Stimulated activated CD4-positive, alpha-beta T cell treated with anti-CD3 and anti-CD28 coated beads, TNF-alpha, amount 100 ng/mL, for 1 hour (primary cell): ENCODE measurements around the gene PPM1F.
A peak's percentile ranks its signal among the peaks of the same experiment; 100 is the strongest.

ENCODE experiments used
- DNase-seq, 3 donors: peaks; one replicate each; pipeline ENCODE4 v3.0.0-alpha.2; 2020; ENCODE audit warnings: low read depth in 3 of 3, low spot score in 1 of 3

PPM1F gene

GRCh38 chr22:21975854-21976345 is 23.3 kb upstream of the PPM1F start:
- DNase-seq, result no peak

GRCh38 chr22:21975273-21975672 is 22.6 kb upstream of the PPM1F start:
- no peak for DNase-seq

GRCh38 chr22:21974058-21974649 is 21.5 kb upstream of the PPM1F start:
- DNase-seq, result no peak

GRCh38 chr22:21972806-21973205 is 20.2 kb upstream of the PPM1F start:
- DNase-seq, result no peak

- peak in 1 of 3 donors; percentile 51 for DNase-seq
Observed at GRCh38 chr22:21972293-21972779, 19.7 kb upstream of the PPM1F start.

GRCh38 chr22:21971858-21972275 is 19.2 kb upstream of the PPM1F start:
- DNase-seq, result no peak

- no peak for DNase-seq
Observed at GRCh38 chr22:21970800-21971617, 18.4 kb upstream of the PPM1F start.

GRCh38 chr22:21970037-21970799 is 17.6 kb upstream of the PPM1F start:
- DNase-seq, result no peak

- DNase-seq, result no peak
Observed at GRCh38 chr22:21968452-21969129, 15.9 kb upstream of the PPM1F start.

- no peak for DNase-seq
Observed at GRCh38 chr22:21967693-21968271, 15.1 kb upstream of the PPM1F start.

GRCh38 chr22:21966643-21967516 is 14.2 kb upstream of the PPM1F start:
- no peak for DNase-seq

- no peak for DNase-seq
Observed at GRCh38 chr22:21965762-21966288, 13.2 kb upstream of the PPM1F start.

- DNase-seq, result no peak
Observed at GRCh38 chr22:21964918-21965484, 12.4 kb upstream of the PPM1F start.

- no peak for DNase-seq
Observed at GRCh38 chr22:21964234-21964633, 11.6 kb upstream of the PPM1F start.

- no peak for DNase-seq
Observed at GRCh38 chr22:21963790-21964211, 11.2 kb upstream of the PPM1F start.

- DNase-seq, result no peak
Observed at GRCh38 chr22:21963286-21963685, 10.6 kb upstream of the PPM1F start.

- DNase-seq, result no peak
Observed at GRCh38 chr22:21962655-21962949, 10.0 kb upstream of the PPM1F start.

GRCh38 chr22:21961886-21962654 is 9.4 kb upstream of the PPM1F start:
- DNase-seq, result no peak
